Fibroblast of the aortic adventitia (primary cell): Measurements from ENCODE around the gene FOXP4. TPM values are rescaled to one million over a fixed set of nuclear protein-coding genes. Genes with fewer than 3 reads are reported as not detected.

Experiments
- DNase-seq: peaks from one replicate; pipeline ENCODE4 v3.0.0-alpha.2; 2010; ENCODE audit warnings: low read depth
- H3K4me3 ChIP-seq: 2 replicates; pipeline ENCODE4 v1.5.1; 2011; ENCODE audit warnings: low read depth, mild to moderate bottlenecking, control low read depth, low read length, moderate library complexity
- total RNA-seq: library from RNA; depleted of rRNA; stranded (reverse); fragments of >200 nt; gene quantifications from 2 replicates; pipeline ENCODE4 v1.2.3, GENCODE V29; 2012; ENCODE audit warnings: low replicate concordance
- TF ChIP-seq, protein P1 (sequence below): IDR thresholded peaks from 2 replicates; pipeline ENCODE4 v1.5.1; 2011; ENCODE audit warnings: mild to moderate bottlenecking, low read length, control low read depth, inconsistent platforms; ENCODE audit not compliant: insufficient read depth

FOXP4 gene
- total RNA-seq, 1 donor: 2.9 TPM

DNA sequence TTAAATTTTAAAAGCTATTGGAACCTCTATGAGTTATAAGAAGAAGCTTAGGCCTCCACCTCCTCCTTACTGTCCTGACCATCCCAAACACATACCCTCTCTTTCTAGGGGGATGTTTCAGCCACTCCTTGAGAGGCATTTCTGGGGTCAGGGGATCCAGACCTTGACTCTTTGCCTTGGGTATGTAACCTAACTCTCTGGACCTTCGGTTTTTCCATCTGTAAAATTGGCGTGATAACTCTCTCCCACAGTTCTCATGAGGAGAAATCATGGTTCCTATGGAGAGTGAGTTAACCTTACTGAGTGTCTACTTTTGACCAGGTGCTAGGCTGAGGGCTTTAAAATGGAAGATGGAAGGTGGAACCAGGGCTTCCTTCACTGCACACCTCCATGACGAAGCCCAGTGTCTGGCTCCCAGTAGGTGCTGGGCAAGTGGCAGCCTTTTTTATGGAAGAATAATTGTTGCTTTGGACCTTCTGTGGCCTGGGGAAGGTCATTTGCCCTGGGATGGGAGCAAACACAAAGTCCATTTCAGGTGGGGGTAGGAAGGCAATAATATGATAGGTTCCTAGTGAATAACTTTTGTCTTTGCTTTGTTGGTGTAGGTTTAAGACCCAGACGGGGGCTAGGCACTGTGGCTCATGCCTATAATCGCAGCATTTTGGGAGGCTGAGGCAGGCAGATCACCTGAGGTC is 18.4 kb downstream of the FOXP4 start:
- TF ChIP-seq, protein P1, sequence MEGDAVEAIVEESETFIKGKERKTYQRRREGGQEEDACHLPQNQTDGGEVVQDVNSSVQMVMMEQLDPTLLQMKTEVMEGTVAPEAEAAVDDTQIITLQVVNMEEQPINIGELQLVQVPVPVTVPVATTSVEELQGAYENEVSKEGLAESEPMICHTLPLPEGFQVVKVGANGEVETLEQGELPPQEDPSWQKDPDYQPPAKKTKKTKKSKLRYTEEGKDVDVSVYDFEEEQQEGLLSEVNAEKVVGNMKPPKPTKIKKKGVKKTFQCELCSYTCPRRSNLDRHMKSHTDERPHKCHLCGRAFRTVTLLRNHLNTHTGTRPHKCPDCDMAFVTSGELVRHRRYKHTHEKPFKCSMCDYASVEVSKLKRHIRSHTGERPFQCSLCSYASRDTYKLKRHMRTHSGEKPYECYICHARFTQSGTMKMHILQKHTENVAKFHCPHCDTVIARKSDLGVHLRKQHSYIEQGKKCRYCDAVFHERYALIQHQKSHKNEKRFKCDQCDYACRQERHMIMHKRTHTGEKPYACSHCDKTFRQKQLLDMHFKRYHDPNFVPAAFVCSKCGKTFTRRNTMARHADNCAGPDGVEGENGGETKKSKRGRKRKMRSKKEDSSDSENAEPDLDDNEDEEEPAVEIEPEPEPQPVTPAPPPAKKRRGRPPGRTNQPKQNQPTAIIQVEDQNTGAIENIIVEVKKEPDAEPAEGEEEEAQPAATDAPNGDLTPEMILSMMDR: no peak
- no peak for DNase-seq
- no peak overlapping the region for H3K4me3 ChIP-seq

DNA sequence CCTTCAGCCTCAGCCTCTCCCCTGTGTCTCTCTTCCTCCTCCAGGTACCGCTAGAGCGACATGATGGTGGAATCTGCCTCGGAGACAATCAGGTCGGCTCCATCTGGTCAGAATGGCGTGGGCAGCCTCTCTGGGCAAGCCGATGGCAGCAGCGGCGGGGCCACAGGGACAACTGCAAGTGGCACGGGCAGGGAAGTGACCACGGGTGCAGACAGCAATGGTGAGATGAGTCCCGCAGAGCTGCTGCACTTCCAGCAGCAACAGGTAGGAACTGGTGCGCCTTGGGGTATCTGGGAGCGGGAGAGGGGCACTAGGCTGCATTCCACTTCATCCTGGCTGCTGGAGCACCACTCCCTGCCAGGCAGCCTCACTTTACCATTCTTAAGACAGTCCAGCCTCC is 19.5 kb downstream of the FOXP4 start:
- TF ChIP-seq, protein P1: no peak

DNA sequence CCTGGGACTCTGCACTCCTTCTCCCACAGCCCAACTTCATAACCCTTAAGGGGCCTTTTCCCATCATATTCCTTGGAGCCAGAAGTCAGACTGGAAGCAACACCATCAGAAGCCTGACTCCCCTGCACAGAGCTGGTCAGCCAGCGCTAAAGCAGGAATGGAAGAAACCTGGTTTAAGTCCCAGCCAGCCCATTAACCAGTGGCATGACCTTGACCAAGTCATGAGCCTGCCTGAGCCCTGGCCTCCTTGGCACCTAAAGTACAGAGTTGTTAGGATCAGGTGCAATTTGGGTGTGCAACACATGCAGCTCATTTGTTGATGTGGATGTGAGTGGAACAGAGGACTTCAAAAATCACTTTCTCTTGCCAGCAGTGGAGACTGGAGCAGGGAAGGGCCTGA is 20.8 kb downstream of the FOXP4 start:
- TF ChIP-seq, protein P1: no peak
- no peak overlapping the region for H3K4me3 ChIP-seq
- no peak for DNase-seq

More for the DNA sequence above, 19.5 kb downstream of the FOXP4 start:
- no peak overlapping the region for H3K4me3 ChIP-seq
- DNase-seq: no peak

DNA sequence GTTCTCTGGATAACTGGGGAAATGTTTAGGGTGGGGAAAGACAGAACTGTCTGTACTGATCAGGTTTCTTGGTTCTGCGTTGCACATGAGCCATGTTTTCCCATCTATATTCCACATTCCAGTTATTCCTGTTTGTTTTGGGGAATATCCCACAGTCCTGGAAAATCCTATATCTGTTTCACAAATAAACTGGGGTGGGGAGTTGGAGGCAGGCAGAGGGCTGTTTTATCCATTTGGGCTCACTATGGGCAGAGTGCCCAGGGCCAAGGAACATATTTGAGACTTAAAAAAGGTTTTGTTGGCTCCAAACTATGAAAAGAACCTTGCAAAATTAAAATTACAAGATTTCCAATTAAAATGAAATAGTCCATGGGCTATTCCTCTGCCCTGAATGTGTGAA is 21.5 kb downstream of the FOXP4 start:
- no peak for DNase-seq
- H3K4me3 ChIP-seq: no peak overlapping the region
- TF ChIP-seq, protein P1: no peak

DNA sequence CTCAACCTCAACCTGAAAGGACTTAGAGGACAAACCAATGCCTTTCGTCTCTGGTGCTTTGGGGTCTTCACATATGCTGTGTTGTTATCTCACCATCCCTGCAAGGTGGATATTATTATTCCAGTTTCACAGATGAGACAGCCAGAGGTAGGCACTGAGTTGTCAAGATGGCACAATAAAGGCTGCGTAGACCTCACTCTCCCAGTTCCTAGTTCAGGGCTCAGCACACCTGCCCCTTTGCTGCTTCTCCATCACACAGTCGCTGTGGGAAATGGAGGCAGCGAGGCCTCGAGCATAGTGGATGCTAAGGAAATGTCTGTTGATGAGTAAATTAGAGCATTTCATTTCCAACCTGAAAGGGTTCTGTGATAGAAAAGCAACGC is 22.0 kb downstream of the FOXP4 start:
- H3K4me3 ChIP-seq: no peak overlapping the region
- DNase-seq: no peak
- TF ChIP-seq, protein P1: no peak

DNA sequence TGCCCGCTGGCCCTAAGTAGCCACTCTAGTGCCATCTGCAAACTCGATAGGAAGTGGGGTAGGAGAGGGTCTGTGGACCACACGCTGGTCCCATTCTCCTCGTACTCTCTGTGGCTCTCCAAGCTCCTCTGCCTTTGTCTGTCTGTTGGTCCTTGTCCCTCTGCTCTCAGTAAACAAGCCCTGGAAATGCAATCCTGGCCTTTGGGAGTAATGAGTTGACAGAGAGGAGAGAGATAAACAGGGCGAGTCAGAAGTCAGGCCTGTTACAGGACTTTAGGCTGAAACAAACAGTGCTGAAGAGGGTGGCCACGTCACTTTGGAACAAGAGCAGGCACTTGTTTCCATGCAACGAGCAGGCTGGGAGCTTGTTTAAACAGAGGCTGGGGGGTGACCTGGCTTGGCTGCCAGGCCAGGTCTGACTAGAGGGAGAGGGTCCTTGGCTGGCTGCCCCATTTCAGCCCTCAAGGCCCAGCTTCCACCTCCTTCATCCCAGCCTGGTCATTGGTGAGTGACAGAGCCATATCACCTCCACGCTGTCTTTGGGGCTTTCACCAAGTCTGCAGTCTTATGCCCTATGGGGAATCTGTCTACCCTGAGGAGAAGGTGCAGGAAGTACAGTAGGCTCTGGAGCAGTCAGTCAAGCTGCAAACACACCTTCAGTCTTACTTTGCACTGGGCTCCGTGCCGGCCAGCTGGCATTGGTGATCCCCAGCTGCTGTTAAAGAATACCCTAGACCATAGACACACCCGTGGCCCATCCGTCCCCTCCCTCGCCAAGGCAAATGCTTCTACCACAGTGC is 22.6 kb downstream of the FOXP4 start:
- peak; percentile 22 for DNase-seq
- TF ChIP-seq, protein P1: no peak

DNA sequence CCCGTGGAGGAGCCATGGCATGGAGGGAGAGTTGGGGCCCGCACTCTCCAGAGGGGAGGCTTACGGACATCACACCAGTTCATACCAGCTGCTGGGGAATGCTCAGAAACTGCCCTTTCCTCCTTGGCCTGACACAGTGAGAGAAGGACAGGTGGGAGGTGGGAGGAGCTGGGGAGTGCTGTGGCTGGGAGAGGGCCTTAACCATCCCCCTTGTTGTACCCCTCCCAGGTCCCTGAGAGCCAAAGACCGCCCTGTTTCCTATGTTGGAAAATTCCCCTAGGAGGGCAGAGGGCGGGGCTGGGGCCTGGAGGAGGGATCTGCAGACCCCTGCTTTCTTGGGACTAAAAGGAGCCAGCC is 24.1 kb downstream of the FOXP4 start:
- no peak overlapping the region for H3K4me3 ChIP-seq
- no peak for DNase-seq
- TF ChIP-seq, protein P1: no peak

More for the DNA sequence above, 22.6 kb downstream of the FOXP4 start:
- H3K4me3 ChIP-seq: no peak overlapping the region
